GM18861 (cell line): Measurements from ENCODE around the gene LAPTM5.

Source experiments
- ATAC-seq: cut with Tn5 transposase; IDR thresholded peaks from one replicate; pipeline ENCODE4 v1.9.1; 2021; ENCODE audit not compliant: unreplicated experiment

The LAPTM5 gene

GRCh38 chr1:30685796-30686165 lies 71.8 kb downstream of the LAPTM5 start:
- ATAC-seq: no peak

GRCh38 chr1:30684881-30685795 lies 72.4 kb downstream of the LAPTM5 start:
- ATAC-seq: no peak

- ATAC-seq: no peak
Observed at GRCh38 chr1:30684259-30684658, 73.3 kb downstream of the LAPTM5 start.

- ATAC-seq: no peak
Observed at GRCh38 chr1:30683699-30684098, 73.9 kb downstream of the LAPTM5 start.
